OCI-LY3 (cell line): Measurements from ENCODE around the gene RIPK4.

Experiments used
- H2AFZ ChIP-seq: fragments of 200-600, 300-600 bp; shearing (Covaris generic); 2 replicates; pipeline ENCODE4 v1.6.0; 2014; ENCODE audit warnings: antibody characterized with exemption, low read depth, low read length
- H3K27ac ChIP-seq: fragments of 200-600, 300-600 bp; sonication (generic); 2 replicates; pipeline ENCODE4 v1.5.1; 2014; ENCODE audit warnings: mild to moderate bottlenecking, low read length, moderate library complexity, mixed read lengths
- H3K27me3 ChIP-seq: fragments of 200-600, 300-600 bp; sonication (generic); 2 replicates; pipeline ENCODE4 v1.6.1; 2014; ENCODE audit warnings: low read depth, low read length, mixed read lengths
- H3K36me3 ChIP-seq: fragments of 200-600, 300-600 bp; sonication (generic); replicated peaks from 2 replicates; pipeline ENCODE3; 2014; ENCODE audit warnings: low read depth, low read length, mixed read lengths
- H3K4me1 ChIP-seq: fragments of 300-600, 200-600 bp; sonication (generic); 2 replicates; pipeline ENCODE4 v1.6.1; 2014; ENCODE audit warnings: low read length, mixed read lengths
- H3K4me2 ChIP-seq: fragments of 200-600, 300-600 bp; sonication (generic); 2 replicates; pipeline ENCODE4 v1.6.1; 2014; ENCODE audit warnings: low read length, mixed read lengths
- H3K4me3 ChIP-seq: fragments of 300-600, 200-600 bp; sonication (generic); 2 replicates; pipeline ENCODE4 v1.5.1; 2014; ENCODE audit warnings: antibody characterized with exemption, mild to moderate bottlenecking, low read length, moderate library complexity
- H3K79me2 ChIP-seq: fragments of 300-600, 200-600 bp; shearing (Covaris generic); 2 replicates; pipeline ENCODE4 v1.6.1; 2014; ENCODE audit warnings: mild to moderate bottlenecking, low read length, mixed read lengths
- H3K9ac ChIP-seq: fragments of 300-600, 200-600 bp; shearing (Covaris generic); 2 replicates; pipeline ENCODE4 v1.6.0; 2014; ENCODE audit warnings: mild to moderate bottlenecking, low read length, moderate library complexity
- H3K9me3 ChIP-seq: fragments of 200-600, 300-600 bp; shearing (Covaris generic); 2 replicates; pipeline ENCODE4 v1.6.1; 2014; ENCODE audit warnings: low read length, mixed read lengths; ENCODE audit not compliant: insufficient read depth
- H4K20me1 ChIP-seq: fragments of 200-600, 300-600 bp; sonication (generic); 2 replicates; pipeline ENCODE4 v1.6.1; 2016; ENCODE audit warnings: low read length, mixed read lengths; ENCODE audit not compliant: insufficient read depth
- CTCF ChIP-seq: fragments of 200-600, 300-600 bp; sonication (generic); IDR thresholded peaks from 2 replicates; pipeline ENCODE4 v1.5.1; 2014; ENCODE audit warnings: antibody characterized with exemption, low read length, low read depth
- EZH2phosphoT487 ChIP-seq: fragments of 200-600 bp; shearing (Covaris generic); IDR thresholded peaks from 2 replicates; pipeline ENCODE4 v1.6.1; 2018; ENCODE audit warnings: antibody characterized with exemption, mixed run types, low read depth

The RIPK4 gene

DNA sequence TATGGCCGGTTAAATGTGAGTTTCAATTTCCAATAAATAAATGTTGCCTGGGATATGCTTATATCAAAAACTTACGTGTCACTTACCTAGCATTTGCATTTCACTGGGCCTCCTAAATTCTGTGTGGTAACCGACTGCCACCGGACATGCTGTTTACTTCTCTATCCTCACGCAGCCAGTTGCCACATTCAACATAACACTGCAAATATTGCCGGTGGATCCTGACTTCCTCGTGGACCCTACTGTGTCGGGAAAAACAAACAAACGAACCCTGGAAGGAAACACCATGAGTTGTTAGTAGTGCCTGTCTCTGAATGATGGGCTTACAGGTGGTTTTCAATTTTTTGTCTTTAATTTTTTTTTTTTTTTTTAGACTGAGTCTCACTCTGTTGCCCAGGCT lies 54.1 kb downstream of the RIPK4 start:
- Histone ChIP-seq H3K27me3 (no peaks in the 10 kb centered on the region), H4K20me1 (no peaks in the 10 kb centered on the region), H3K27ac (no peak overlapping the region), H3K36me3 (no peaks in the 10 kb centered on the region), H2AFZ (no peak overlapping the region), H3K4me2 (no peak overlapping the region), H3K9ac (no peak overlapping the region), H3K9me3 (no peaks in the 10 kb centered on the region), H3K79me2 (no peaks in the 10 kb centered on the region), H3K4me3 (no peak overlapping the region), H3K4me1 (no peaks in the 10 kb centered on the region)
- TF ChIP-seq EZH2phosphoT487: no peak

GRCh38 chr21:41712201-41712600 lies 54.7 kb downstream of the RIPK4 start:
- TF ChIP-seq CTCF (no peak), EZH2phosphoT487 (no peak)
- no peaks in the 10 kb centered on the region for H4K20me1 ChIP-seq
- no peaks in the 10 kb centered on the region for H3K27me3 ChIP-seq
- H3K4me1 ChIP-seq: no peaks in the 10 kb centered on the region
- no peak overlapping the region for H3K4me3 ChIP-seq
- no peak overlapping the region for H3K9ac ChIP-seq
- H3K27ac ChIP-seq: no peak overlapping the region
- no peaks in the 10 kb centered on the region for H3K9me3 ChIP-seq
- no peaks in the 10 kb centered on the region for H3K79me2 ChIP-seq
- no peaks in the 10 kb centered on the region for H3K36me3 ChIP-seq
- H2AFZ ChIP-seq: no peak overlapping the region
- no peak overlapping the region for H3K4me2 ChIP-seq

DNA sequence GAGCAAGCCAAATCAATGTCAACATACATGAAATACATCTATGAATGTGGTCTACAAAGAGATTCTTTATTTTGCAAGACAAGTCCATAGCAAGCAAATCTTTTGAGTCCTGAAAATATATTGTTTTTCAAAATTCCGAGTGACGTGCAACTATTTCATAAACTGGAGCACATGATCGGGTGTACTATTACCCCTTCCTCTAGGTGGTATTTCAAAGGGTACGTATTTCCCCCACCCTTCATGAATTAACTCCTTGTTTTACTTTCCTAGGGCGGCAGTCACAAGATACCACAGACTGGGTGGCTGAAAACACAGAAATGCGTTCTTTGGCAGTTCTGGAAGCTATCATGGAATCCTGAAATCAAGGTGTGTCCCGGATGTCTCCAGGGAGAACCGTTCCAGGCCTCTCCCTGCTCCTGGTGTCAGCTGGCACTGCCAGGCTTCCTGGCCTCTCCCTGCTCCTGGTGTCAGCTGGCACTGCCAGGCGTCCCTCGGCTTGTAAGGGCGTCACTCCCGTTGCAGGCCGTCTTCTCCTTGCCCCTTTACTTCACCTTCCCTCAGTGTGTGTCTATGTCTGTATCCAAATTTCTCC lies 55.3 kb downstream of the RIPK4 start:
- Histone ChIP-seq H3K79me2 (no peaks in the 10 kb centered on the region), H3K27ac (no peak overlapping the region), H3K9me3 (no peaks in the 10 kb centered on the region), H3K4me2 (no peak overlapping the region), H2AFZ (no peak overlapping the region), H3K36me3 (no peaks in the 10 kb centered on the region), H3K4me3 (no peak overlapping the region), H3K4me1 (no peaks in the 10 kb centered on the region), H3K9ac (no peak overlapping the region), H4K20me1 (no peaks in the 10 kb centered on the region), H3K27me3 (no peaks in the 10 kb centered on the region; the same call in 1 of the 2 replicates)
- TF ChIP-seq CTCF (no peak), EZH2phosphoT487 (no peak)

DNA sequence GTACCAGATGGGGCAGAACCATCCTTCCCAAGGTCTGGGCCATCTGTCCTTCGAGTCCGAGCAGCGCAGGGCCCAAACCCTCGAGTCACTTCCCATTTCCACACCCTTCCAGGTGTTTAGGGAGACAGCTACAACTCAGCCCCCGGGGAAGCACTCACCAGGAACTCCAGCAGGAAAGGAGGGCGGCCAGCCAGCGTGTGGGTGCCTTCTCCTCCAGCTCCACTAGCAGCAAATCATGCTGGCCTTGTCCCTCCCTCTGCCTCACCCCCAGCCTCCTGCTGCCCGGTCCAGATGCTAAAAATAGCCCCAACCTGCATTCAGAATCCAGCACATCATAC lies 56.1 kb downstream of the RIPK4 start:
- H3K4me2 ChIP-seq: no peak overlapping the region
- H3K36me3 ChIP-seq: no peaks in the 10 kb centered on the region
- no peaks in the 10 kb centered on the region for H3K79me2 ChIP-seq
- no peak for TF ChIP-seq CTCF
- no peak for TF ChIP-seq EZH2phosphoT487
- no peaks in the 10 kb centered on the region for H3K4me1 ChIP-seq
- no peak overlapping the region for H3K4me3 ChIP-seq
- H3K27ac ChIP-seq: no peak overlapping the region
- H4K20me1 ChIP-seq: no peaks in the 10 kb centered on the region
- H3K27me3 ChIP-seq: no peaks in the 10 kb centered on the region; the same call in 1 of the 2 replicates
- no peak overlapping the region for H2AFZ ChIP-seq
- H3K9me3 ChIP-seq: no peaks in the 10 kb centered on the region
- H3K9ac ChIP-seq: no peak overlapping the region
